ENCODE data around the gene ZFYVE16.
"Not testable (repeated sequence)": the region's sequence is repeated elsewhere in the genome, so short reads cannot be mapped to it uniquely, and the experiment has no call there.

The ZFYVE16 gene

GRCh38 chr5:80417973-80418372 lies 10.1 kb downstream of the ZFYVE16 start:
- Histone ChIP-seq H3K4me1 (ENCODE audit: low read depth, poor library complexity, severe bottlenecking) (no peaks in the 10 kb centered on the region), H3K79me2 (ENCODE audit: insufficient read depth, low read depth) (no peaks in the 10 kb centered on the region), H3K36me3 (ENCODE audit: insufficient read depth) (no peaks in the 10 kb centered on the region), H3K27me3 (ENCODE audit: insufficient read depth, low read depth) (no peaks in the 10 kb centered on the region), H2AFZ (ENCODE audit: low read depth) (no peak overlapping the region), H4K20me1 (ENCODE audit: insufficient read depth) (no peaks in the 10 kb centered on the region), H3K27ac (no peak overlapping the region), H3K4me2 (no peak overlapping the region), H3K9ac (no peak overlapping the region), H3K4me3 (IDR thresholded peaks at IDR 0.05; ENCODE audit: insufficient read depth, low read depth, low read length) (no peak overlapping the region)
- TF ChIP-seq CTCF (conservative IDR thresholded peaks at IDR 0.05; ENCODE audit: low read depth, low read length): no peak

- not testable (repeated sequence) for H3K9ac ChIP-seq; H3K4me3 ChIP-seq (IDR thresholded peaks at IDR 0.05; ENCODE audit: insufficient read depth, low read depth, low read length); H3K27me3 ChIP-seq (ENCODE audit: insufficient read depth, low read depth); H3K4me1 ChIP-seq (ENCODE audit: low read depth, poor library complexity, severe bottlenecking); H4K20me1 ChIP-seq (ENCODE audit: insufficient read depth); H3K36me3 ChIP-seq (ENCODE audit: insufficient read depth); H3K4me2 ChIP-seq; H3K27ac ChIP-seq; H2AFZ ChIP-seq (ENCODE audit: low read depth); H3K79me2 ChIP-seq (ENCODE audit: insufficient read depth, low read depth)
These were observed 16.5 kb downstream of the ZFYVE16 start for GRCh38 chr5:80424365-80424764.

- H3K27me3 ChIP-seq (ENCODE audit: insufficient read depth, low read depth): no peaks in the 10 kb centered on the region
- H3K36me3 ChIP-seq (ENCODE audit: insufficient read depth): no peaks in the 10 kb centered on the region
- no peak overlapping the region for H3K4me2 ChIP-seq
- H2AFZ ChIP-seq (ENCODE audit: low read depth): no peak overlapping the region
- no peak overlapping the region for H3K27ac ChIP-seq
- no peak for TF ChIP-seq CTCF (conservative IDR thresholded peaks at IDR 0.05; ENCODE audit: low read depth, low read length)
- no peaks in the 10 kb centered on the region for H4K20me1 ChIP-seq (ENCODE audit: insufficient read depth)
- no peak overlapping the region for H3K9ac ChIP-seq
- no peaks in the 10 kb centered on the region for H3K79me2 ChIP-seq (ENCODE audit: insufficient read depth, low read depth)
- H3K4me3 ChIP-seq (IDR thresholded peaks at IDR 0.05; ENCODE audit: insufficient read depth, low read depth, low read length): no peak overlapping the region
- no peaks in the 10 kb centered on the region for H3K4me1 ChIP-seq (ENCODE audit: low read depth, poor library complexity, severe bottlenecking)
These were observed 27.6 kb downstream of the ZFYVE16 start for GRCh38 chr5:80435476-80435875.

DNA sequence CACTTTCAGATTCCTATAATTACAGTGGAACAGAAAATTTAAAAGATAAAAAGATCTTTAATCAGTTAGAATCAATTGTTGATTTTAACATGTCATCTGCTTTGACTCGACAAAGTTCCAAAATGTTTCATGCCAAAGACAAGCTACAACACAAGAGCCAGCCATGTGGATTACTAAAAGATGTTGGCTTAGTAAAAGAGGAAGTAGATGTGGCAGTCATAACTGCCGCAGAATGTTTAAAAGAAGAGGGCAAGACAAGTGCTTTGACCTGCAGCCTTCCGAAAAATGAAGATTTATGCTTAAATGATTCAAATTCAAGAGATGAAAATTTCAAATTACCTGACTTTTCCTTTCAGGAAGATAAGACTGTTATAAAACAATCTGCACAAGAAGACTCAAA lies 29.5 kb downstream of the ZFYVE16 start:
- no peaks in the 10 kb centered on the region for H3K4me1 ChIP-seq (ENCODE audit: low read depth, poor library complexity, severe bottlenecking)
- no peaks in the 10 kb centered on the region for H3K36me3 ChIP-seq (ENCODE audit: insufficient read depth)
- no peaks in the 10 kb centered on the region for H3K79me2 ChIP-seq (ENCODE audit: insufficient read depth, low read depth)
- no peak overlapping the region for H3K4me3 ChIP-seq (IDR thresholded peaks at IDR 0.05; ENCODE audit: insufficient read depth, low read depth, low read length)
- no peak overlapping the region for H3K4me2 ChIP-seq
- TF ChIP-seq CTCF (conservative IDR thresholded peaks at IDR 0.05; ENCODE audit: low read depth, low read length): no peak
- H3K27ac ChIP-seq: no peak overlapping the region
- H4K20me1 ChIP-seq (ENCODE audit: insufficient read depth): no peaks in the 10 kb centered on the region
- H3K9ac ChIP-seq: no peak overlapping the region
- no peak overlapping the region for H2AFZ ChIP-seq (ENCODE audit: low read depth)
- H3K27me3 ChIP-seq (ENCODE audit: insufficient read depth, low read depth): no peaks in the 10 kb centered on the region

- no peak overlapping the region for H3K4me3 ChIP-seq (IDR thresholded peaks at IDR 0.05; ENCODE audit: insufficient read depth, low read depth, low read length)
- no peak overlapping the region for H3K9ac ChIP-seq
- H3K36me3 ChIP-seq (ENCODE audit: insufficient read depth): no peaks in the 10 kb centered on the region
- no peaks in the 10 kb centered on the region for H3K27me3 ChIP-seq (ENCODE audit: insufficient read depth, low read depth)
- no peak overlapping the region for H2AFZ ChIP-seq (ENCODE audit: low read depth)
- no peaks in the 10 kb centered on the region for H3K79me2 ChIP-seq (ENCODE audit: insufficient read depth, low read depth)
- H3K4me2 ChIP-seq: no peak overlapping the region
- H3K27ac ChIP-seq: no peak overlapping the region
- H3K4me1 ChIP-seq (ENCODE audit: low read depth, poor library complexity, severe bottlenecking): no peaks in the 10 kb centered on the region
- no peak for TF ChIP-seq CTCF (conservative IDR thresholded peaks at IDR 0.05; ENCODE audit: low read depth, low read length)
- H4K20me1 ChIP-seq (ENCODE audit: insufficient read depth): no peaks in the 10 kb centered on the region
These were observed 30.9 kb downstream of the ZFYVE16 start for GRCh38 chr5:80438739-80439138.
